Neural cell (in vitro differentiated cells): Measurements from ENCODE around the gene CACNA1H. TPM values are rescaled to one million over a fixed set of nuclear protein-coding genes. Genes with fewer than 3 reads are reported as not detected.

Experiments used
- H2AFZ ChIP-seq: fragments of 200-600, 300-800 bp; sonication (generic), shearing (Covaris generic); 2 replicates; pipeline ENCODE4 v1.6.0; 2014; ENCODE audit warnings: low read depth, mild to moderate bottlenecking, antibody characterized with exemption, low read length, moderate library complexity
- H3F3A ChIP-seq: fragments of 200-600 bp; shearing (Covaris generic); 2 replicates; pipeline ENCODE4 v1.6.1; 2016; ENCODE audit warnings: mild to moderate bottlenecking, moderate library complexity, mixed read lengths, antibody characterized with exemption, low read length; ENCODE audit not compliant: insufficient read depth, poor library complexity, severe bottlenecking
- H3K27ac ChIP-seq: fragments of 200-600, 300-800 bp; sonication (generic), shearing (Covaris generic); 2 replicates; pipeline ENCODE4 v1.5.1; 2014; ENCODE audit warnings: mild to moderate bottlenecking, low read length, moderate library complexity
- H3K27me3 ChIP-seq: fragments of 300-800, 200-600 bp; sonication (generic), shearing (Covaris generic); 2 replicates; pipeline ENCODE4 v1.6.0; 2014; ENCODE audit warnings: mild to moderate bottlenecking, low read depth, low read length, moderate library complexity; ENCODE audit not compliant: insufficient read depth
- H3K36me3 ChIP-seq: fragments of 300-800, 200-600 bp; sonication (generic), shearing (Covaris generic); 2 replicates; pipeline ENCODE4 v1.5.1; 2014; ENCODE audit warnings: mild to moderate bottlenecking, antibody characterized with exemption, low read length, moderate library complexity; ENCODE audit not compliant: insufficient read depth
- H3K4me2 ChIP-seq: fragments of 300-800, 200-600 bp; sonication (generic), shearing (Covaris generic); 2 replicates; pipeline ENCODE4 v1.6.0; 2014; ENCODE audit warnings: mild to moderate bottlenecking, low read length
- H3K4me3 ChIP-seq: fragments of 300-800, 200-600 bp; sonication (generic), shearing (Covaris generic); 2 replicates; pipeline ENCODE4 v1.5.1; 2014; ENCODE audit warnings: mild to moderate bottlenecking, low read length, moderate library complexity
- H3K79me2 ChIP-seq: fragments of 200-600 bp; shearing (Covaris generic); replicated peaks from 2 replicates; pipeline ENCODE4 v1.6.0; 2014; ENCODE audit warnings: mild to moderate bottlenecking, low read length, moderate library complexity; ENCODE audit not compliant: insufficient read depth
- H3K9ac ChIP-seq: fragments of 300-800, 200-600 bp; sonication (generic), shearing (Covaris generic); 2 replicates; pipeline ENCODE4 v1.6.1; 2016; ENCODE audit warnings: mild to moderate bottlenecking, low read length, mixed read lengths
- H3K9me2 ChIP-seq: fragments of 200-600 bp; shearing (Covaris generic); 2 replicates; pipeline ENCODE4 v1.6.1; 2016; ENCODE audit warnings: mild to moderate bottlenecking, low read length, mixed read lengths; ENCODE audit not compliant: insufficient read depth
- H3K9me3 ChIP-seq: fragments of 200-600, 300-800 bp; sonication (generic), shearing (Covaris generic); 2 replicates; pipeline ENCODE4 v1.6.1; 2016; ENCODE audit warnings: mild to moderate bottlenecking, mixed run types, low read length, moderate library complexity, mixed read lengths
- H4K20me1 ChIP-seq: fragments of 200-600 bp; shearing (Covaris generic); 2 replicates; pipeline ENCODE4 v1.6.1; 2016; ENCODE audit warnings: mild to moderate bottlenecking, mixed run types; ENCODE audit not compliant: insufficient read depth
- EP300 ChIP-seq: fragments of 450-650 bp; conservative IDR thresholded peaks from 2 replicates; pipeline ENCODE4 v1.6.1; 2014; ENCODE audit warnings: antibody characterized with exemption, mild to moderate bottlenecking, moderate library complexity; ENCODE audit not compliant: poor library complexity, severe bottlenecking
- EZH2 ChIP-seq: fragments of 200-600, 300-800 bp; shearing (Covaris generic), sonication (generic); IDR thresholded peaks from 2 replicates; pipeline ENCODE4 v1.6.1; 2014; ENCODE audit warnings: antibody characterized with exemption, low read length, borderline replicate concordance, mild to moderate bottlenecking; ENCODE audit not compliant: insufficient read depth, poor library complexity, severe bottlenecking
- MXI1 ChIP-seq: fragments of 450-650 bp; conservative IDR thresholded peaks from 2 replicates; pipeline ENCODE4 v1.6.1; 2014; ENCODE audit warnings: antibody characterized with exemption, mild to moderate bottlenecking; ENCODE audit not compliant: poor library complexity, severe bottlenecking
- POLR2AphosphoS5 ChIP-seq: IDR thresholded peaks from 2 replicates; pipeline ENCODE4 v1.6.1; 2012
- RAD21 ChIP-seq: fragments of 450-650 bp; conservative IDR thresholded peaks from 2 replicates; pipeline ENCODE4 v1.6.1; 2014; ENCODE audit warnings: antibody characterized with exemption, mild to moderate bottlenecking, moderate library complexity
- SMC3 ChIP-seq: fragments of 450-650 bp; conservative IDR thresholded peaks from 2 replicates; pipeline ENCODE4 v1.6.1; 2014; ENCODE audit warnings: antibody characterized with exemption, mild to moderate bottlenecking, moderate library complexity; ENCODE audit not compliant: poor library complexity
- TAF1 ChIP-seq: IDR thresholded peaks from 2 replicates; pipeline ENCODE4 v1.6.1; 2012; ENCODE audit warnings: low read depth
- polyA plus RNA-seq: library from polyadenylated mRNA; depleted of rRNA; stranded (reverse); fragments of >200 nt; gene quantifications from 2 replicates; pipeline ENCODE4 v1.2.3, GENCODE V29; 2014
- TF ChIP-seq, protein P1 (sequence below): fragments of 450-650 bp; IDR thresholded peaks from 2 replicates; pipeline ENCODE4 v1.5.1; 2014; ENCODE audit warnings: antibody characterized with exemption, mild to moderate bottlenecking, moderate library complexity; ENCODE audit not compliant: poor library complexity, severe bottlenecking
- TF ChIP-seq, protein P2 (sequence below): IDR thresholded peaks from 2 replicates; pipeline ENCODE4 v1.6.1; 2012; ENCODE audit warnings: borderline replicate concordance

The CACNA1H gene
- polyA plus RNA-seq, 1 donor from 2014 or later, result 27.7 TPM

GRCh38 chr16:1218930-1219611, 66.2 kb downstream of the CACNA1H start:
- Histone ChIP-seq H4K20me1 (no peaks in the 10 kb centered on the region), H3K79me2 (no peaks in the 10 kb centered on the region), H3K36me3 (no peaks in the 10 kb centered on the region), H3K9me2 (no peaks in the 10 kb centered on the region), H2AFZ (no peak overlapping the region), H3K4me3 (no peak overlapping the region), H3F3A (no peaks in the 10 kb centered on the region), H3K9ac (no peak overlapping the region), H3K9me3 (no peaks in the 10 kb centered on the region), H3K4me2 (no peak overlapping the region), H3K27ac (no peak overlapping the region), H3K27me3 (no peaks in the 10 kb centered on the region)
- TF ChIP-seq MXI1 (no peak), POLR2AphosphoS5 (no peak), EZH2 (no peak), SMC3 (no peak), EP300 (no peak), RAD21 (no peak), TAF1 (no peak)
- TF ChIP-seq, protein P1, sequence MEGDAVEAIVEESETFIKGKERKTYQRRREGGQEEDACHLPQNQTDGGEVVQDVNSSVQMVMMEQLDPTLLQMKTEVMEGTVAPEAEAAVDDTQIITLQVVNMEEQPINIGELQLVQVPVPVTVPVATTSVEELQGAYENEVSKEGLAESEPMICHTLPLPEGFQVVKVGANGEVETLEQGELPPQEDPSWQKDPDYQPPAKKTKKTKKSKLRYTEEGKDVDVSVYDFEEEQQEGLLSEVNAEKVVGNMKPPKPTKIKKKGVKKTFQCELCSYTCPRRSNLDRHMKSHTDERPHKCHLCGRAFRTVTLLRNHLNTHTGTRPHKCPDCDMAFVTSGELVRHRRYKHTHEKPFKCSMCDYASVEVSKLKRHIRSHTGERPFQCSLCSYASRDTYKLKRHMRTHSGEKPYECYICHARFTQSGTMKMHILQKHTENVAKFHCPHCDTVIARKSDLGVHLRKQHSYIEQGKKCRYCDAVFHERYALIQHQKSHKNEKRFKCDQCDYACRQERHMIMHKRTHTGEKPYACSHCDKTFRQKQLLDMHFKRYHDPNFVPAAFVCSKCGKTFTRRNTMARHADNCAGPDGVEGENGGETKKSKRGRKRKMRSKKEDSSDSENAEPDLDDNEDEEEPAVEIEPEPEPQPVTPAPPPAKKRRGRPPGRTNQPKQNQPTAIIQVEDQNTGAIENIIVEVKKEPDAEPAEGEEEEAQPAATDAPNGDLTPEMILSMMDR, result no peak
- TF ChIP-seq, protein P2, sequence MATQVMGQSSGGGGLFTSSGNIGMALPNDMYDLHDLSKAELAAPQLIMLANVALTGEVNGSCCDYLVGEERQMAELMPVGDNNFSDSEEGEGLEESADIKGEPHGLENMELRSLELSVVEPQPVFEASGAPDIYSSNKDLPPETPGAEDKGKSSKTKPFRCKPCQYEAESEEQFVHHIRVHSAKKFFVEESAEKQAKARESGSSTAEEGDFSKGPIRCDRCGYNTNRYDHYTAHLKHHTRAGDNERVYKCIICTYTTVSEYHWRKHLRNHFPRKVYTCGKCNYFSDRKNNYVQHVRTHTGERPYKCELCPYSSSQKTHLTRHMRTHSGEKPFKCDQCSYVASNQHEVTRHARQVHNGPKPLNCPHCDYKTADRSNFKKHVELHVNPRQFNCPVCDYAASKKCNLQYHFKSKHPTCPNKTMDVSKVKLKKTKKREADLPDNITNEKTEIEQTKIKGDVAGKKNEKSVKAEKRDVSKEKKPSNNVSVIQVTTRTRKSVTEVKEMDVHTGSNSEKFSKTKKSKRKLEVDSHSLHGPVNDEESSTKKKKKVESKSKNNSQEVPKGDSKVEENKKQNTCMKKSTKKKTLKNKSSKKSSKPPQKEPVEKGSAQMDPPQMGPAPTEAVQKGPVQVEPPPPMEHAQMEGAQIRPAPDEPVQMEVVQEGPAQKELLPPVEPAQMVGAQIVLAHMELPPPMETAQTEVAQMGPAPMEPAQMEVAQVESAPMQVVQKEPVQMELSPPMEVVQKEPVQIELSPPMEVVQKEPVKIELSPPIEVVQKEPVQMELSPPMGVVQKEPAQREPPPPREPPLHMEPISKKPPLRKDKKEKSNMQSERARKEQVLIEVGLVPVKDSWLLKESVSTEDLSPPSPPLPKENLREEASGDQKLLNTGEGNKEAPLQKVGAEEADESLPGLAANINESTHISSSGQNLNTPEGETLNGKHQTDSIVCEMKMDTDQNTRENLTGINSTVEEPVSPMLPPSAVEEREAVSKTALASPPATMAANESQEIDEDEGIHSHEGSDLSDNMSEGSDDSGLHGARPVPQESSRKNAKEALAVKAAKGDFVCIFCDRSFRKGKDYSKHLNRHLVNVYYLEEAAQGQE, result no peak

- Histone ChIP-seq H3F3A (no peaks in the 10 kb centered on the region), H3K9me2 (no peaks in the 10 kb centered on the region), H3K9ac (no peak overlapping the region), H3K4me3 (no peak overlapping the region), H3K36me3 (no peaks in the 10 kb centered on the region), H3K27ac (no peak overlapping the region), H2AFZ (no peak overlapping the region), H3K9me3 (no peaks in the 10 kb centered on the region), H3K79me2 (no peaks in the 10 kb centered on the region), H3K27me3 (no peaks in the 10 kb centered on the region), H4K20me1 (no peaks in the 10 kb centered on the region), H3K4me2 (no peak overlapping the region)
- TF ChIP-seq, protein P1, result no peak
- no peak for TF ChIP-seq RAD21
These were observed 67.3 kb downstream of the CACNA1H start for GRCh38 chr16:1220098-1220728.
